Lower lobe of right lung (tissue), 2 donors: Measurements from ENCODE around the gene GFOD2. TPM values are rescaled to one million over a fixed set of nuclear protein-coding genes. Genes with fewer than 3 reads are reported as not detected.
A peak's percentile ranks its signal among the peaks of the same experiment; 100 is the strongest.

Experiments
- ATAC-seq, 2 donors: fragments of 200-7000 bp; cut with Tn5 transposase; one replicate each; pipeline ENCODE4 v1.9.1; 2020 to 2022; ENCODE audit warnings: mild to moderate bottlenecking in 2 of 2, moderate library complexity in 2 of 2
- DNase-seq: peaks from one replicate; pipeline ENCODE4 v3.0.0-alpha.2; 2020
- H3K27ac ChIP-seq: fragments of 200-600 bp; one replicate; pipeline ENCODE4 v1.8.0; 2022
- H3K27me3 ChIP-seq: fragments of 200-600 bp; one replicate; pipeline ENCODE4 v1.8.0; 2022; ENCODE audit warnings: low read depth
- H3K36me3 ChIP-seq: fragments of 200-600 bp; one replicate; pipeline ENCODE4 v1.8.0; 2022; ENCODE audit warnings: mild to moderate bottlenecking
- H3K4me1 ChIP-seq: fragments of 200-600 bp; one replicate; pipeline ENCODE4 v1.8.0; 2022
- H3K4me3 ChIP-seq: fragments of 200-600 bp; one replicate; pipeline ENCODE4 v1.8.0; 2022; ENCODE audit warnings: mild to moderate bottlenecking
- H3K9me3 ChIP-seq: fragments of 200-600 bp; one replicate; pipeline ENCODE4 v1.8.0; 2022
- intact Hi-C: fragments of 100-400 bp; cut with DNase I; formaldehyde crosslinking; loops from one replicate; pipeline ENCODE4 v1.11.0; 2022
- total RNA-seq: library from RNA; stranded (reverse); fragmentation: NEBNext Ultra II Directional; extraction: Animal tissue kit (Norgen Biotek cat#: 25700); gene quantifications from one replicate; pipeline ENCODE4 v1.2.1, GENCODE V29; 2021
- TF ChIP-seq, protein P1 (sequence below): fragments of 200-600 bp; IDR thresholded peaks from one replicate; pipeline ENCODE4 v1.8.0; 2022; ENCODE audit warnings: antibody characterized with exemption, mild to moderate bottlenecking
- donor health status: DM: no; HTN: yes; CAD: no; lungs with severe emphysema.

Gene GFOD2
- total RNA-seq, 1 donor from 2014 or later: 18.9 TPM

DNA sequence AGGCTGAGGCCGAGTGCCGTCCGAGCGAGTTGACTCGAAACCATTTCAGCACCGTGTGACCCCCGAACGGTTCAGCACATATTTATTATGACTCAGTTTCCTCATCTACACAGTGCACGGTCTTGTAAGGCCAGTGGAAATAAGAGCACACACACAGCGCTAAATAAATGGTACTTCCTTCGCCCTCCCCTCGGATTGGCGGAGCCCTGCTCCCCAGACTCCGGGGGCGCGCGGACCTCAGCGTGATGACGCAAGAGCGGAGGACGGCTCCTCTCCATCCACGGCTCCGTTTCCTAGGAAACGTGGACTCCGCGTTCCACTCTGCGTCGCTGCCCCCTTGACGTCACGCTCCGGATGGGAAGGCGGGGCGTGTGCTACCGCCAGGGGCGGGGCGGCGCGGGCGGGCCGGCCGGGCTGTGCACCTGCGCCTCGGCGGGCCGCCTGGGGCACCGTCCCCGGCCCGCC lies 58.5 kb downstream of the GFOD2 start, which contains the start of gene PARD6A:
Gene PARD6A (plus strand): TSS at position 397 of the 465 bp plus-strand sequence. CDS start 79 bp downstream, outside the sequence.
- ATAC-seq: peak; percentile 89 to 90
- intact Hi-C loops: no loop called here

DNA sequence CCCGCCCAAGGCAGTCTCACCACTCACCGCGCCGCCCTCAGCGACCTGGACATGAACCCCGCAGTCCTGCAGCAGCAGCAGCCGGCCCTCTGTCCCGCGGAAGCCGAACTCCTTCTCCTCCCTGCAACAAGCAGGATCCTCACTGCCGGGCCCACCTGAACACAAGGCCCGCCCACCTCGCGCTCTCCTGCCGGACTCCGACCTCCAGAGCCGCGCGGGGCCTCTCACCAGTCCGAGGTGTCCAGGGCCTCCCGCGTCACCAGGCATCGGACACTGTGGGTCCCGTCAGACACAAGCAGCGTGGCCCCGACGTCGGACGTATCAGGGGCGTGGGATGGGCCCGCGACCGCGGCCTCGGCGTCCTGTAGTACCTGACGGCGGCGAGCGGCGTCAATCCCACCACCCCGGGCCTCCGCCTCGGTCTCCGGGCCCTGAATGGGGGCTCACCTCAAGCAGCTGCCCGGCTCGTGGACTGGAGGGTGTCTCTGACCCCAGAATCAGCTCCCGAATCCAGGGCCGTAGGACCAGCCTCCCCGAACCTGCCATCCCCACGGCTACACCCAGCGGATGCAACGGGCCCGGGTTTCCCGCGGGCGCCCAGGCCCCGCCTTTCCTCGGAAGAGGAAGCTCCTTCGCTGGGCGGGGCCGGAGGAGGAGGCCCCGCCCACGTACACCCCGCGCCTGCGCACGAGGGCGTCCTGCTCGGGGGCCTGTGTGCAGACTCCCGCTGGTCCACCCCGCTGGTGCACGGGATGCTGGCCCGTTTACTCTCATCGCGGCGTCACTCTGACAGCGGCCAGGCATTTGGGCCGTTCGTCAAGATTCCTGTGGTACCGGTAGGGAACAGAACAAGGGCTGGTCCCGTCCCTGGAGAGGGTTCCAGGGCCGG lies 59.2 kb downstream of the GFOD2 start, which contains the start of gene ACD:
Gene ACD (minus strand): TSS at position 586 of the 889 bp plus-strand sequence. CDS start 40 bp downstream, at position 546.
- no peaks in the 10 kb centered on the region for H3K9me3 ChIP-seq
- H3K4me3 ChIP-seq: peak within 1 kb of the TSS; percentile 92
- intact Hi-C loops: no loop called here
- H3K27me3 ChIP-seq: peaks cover 2% of the 10 kb centered on the region
- H3K4me1 ChIP-seq: peaks cover 20% of the 10 kb centered on the region
- ATAC-seq (peak; percentile 95), DNase-seq (peak; percentile 93)
- TF ChIP-seq, protein P1, sequence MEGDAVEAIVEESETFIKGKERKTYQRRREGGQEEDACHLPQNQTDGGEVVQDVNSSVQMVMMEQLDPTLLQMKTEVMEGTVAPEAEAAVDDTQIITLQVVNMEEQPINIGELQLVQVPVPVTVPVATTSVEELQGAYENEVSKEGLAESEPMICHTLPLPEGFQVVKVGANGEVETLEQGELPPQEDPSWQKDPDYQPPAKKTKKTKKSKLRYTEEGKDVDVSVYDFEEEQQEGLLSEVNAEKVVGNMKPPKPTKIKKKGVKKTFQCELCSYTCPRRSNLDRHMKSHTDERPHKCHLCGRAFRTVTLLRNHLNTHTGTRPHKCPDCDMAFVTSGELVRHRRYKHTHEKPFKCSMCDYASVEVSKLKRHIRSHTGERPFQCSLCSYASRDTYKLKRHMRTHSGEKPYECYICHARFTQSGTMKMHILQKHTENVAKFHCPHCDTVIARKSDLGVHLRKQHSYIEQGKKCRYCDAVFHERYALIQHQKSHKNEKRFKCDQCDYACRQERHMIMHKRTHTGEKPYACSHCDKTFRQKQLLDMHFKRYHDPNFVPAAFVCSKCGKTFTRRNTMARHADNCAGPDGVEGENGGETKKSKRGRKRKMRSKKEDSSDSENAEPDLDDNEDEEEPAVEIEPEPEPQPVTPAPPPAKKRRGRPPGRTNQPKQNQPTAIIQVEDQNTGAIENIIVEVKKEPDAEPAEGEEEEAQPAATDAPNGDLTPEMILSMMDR: no peak
- peak within 1 kb of the TSS; percentile 94 for H3K27ac ChIP-seq
- peaks cover 34% of the 10 kb centered on the region for H3K36me3 ChIP-seq

More for the DNA sequence above, 58.5 kb downstream of the GFOD2 start, which contains the start of gene PARD6A:
- Histone ChIP-seq H3K4me3 (peak within 1 kb of the TSS; percentile 92), H3K36me3 (peaks cover 34% of the 10 kb centered on the region), H3K9me3 (no peaks in the 10 kb centered on the region), H3K4me1 (peaks cover 24% of the 10 kb centered on the region), H3K27me3 (no peaks in the 10 kb centered on the region), H3K27ac (peak within 1 kb of the TSS; percentile 94)
- TF ChIP-seq, protein P1: no peak
- peak; percentile 97 for DNase-seq

DNA sequence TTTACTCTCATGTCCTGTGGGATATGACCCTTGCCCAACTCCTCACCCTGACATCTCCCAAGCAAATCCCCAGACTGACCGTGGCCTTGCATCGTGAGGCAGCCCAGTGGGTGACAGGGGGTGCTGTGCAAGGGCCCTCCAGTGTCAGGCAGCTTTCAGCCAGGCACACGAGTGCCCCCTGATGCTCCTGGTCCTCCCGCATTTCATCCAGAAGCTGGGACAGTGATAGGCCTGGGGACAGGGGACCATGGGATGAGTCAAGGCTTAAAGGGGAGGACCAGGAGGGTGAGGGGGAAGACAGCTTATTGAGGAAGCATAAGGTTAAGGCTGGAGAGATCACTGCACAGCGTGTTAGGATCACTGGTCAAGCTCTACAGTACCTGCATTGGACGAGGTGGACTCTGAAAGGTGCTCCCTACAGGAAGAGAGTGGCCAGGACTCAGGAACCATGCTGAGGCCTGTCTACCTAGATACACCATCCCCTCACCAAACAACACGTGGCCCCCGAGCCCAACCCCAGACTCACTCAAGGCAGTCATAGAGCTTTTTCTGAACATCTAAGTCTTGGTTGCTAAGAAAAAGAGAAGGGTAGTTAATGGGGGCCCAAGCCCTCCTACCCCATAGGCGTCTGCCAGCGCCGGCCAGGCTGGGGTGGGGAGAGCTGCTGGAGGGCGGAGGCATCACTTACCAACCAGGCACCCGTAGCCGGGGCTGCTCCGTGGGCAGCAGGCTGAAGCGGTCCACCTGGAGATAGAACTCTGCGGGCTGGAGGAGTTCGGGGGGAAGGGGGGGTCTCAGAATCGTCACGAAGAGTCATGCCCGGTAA lies 60.1 kb downstream of the GFOD2 start:
- peaks cover 11% of the 10 kb centered on the region for H3K27me3 ChIP-seq
- H3K36me3 ChIP-seq: peaks cover 34% of the 10 kb centered on the region
- DNase-seq: no peak
- H3K9me3 ChIP-seq: no peaks in the 10 kb centered on the region
- ATAC-seq: no peak
- H3K4me1 ChIP-seq: peaks cover 20% of the 10 kb centered on the region
- H3K27ac ChIP-seq: peak overlapping the region; percentile 94
- H3K4me3 ChIP-seq: peak overlapping the region; percentile 92
- TF ChIP-seq, protein P1: no peak
- intact Hi-C loops: no loop called here

DNA sequence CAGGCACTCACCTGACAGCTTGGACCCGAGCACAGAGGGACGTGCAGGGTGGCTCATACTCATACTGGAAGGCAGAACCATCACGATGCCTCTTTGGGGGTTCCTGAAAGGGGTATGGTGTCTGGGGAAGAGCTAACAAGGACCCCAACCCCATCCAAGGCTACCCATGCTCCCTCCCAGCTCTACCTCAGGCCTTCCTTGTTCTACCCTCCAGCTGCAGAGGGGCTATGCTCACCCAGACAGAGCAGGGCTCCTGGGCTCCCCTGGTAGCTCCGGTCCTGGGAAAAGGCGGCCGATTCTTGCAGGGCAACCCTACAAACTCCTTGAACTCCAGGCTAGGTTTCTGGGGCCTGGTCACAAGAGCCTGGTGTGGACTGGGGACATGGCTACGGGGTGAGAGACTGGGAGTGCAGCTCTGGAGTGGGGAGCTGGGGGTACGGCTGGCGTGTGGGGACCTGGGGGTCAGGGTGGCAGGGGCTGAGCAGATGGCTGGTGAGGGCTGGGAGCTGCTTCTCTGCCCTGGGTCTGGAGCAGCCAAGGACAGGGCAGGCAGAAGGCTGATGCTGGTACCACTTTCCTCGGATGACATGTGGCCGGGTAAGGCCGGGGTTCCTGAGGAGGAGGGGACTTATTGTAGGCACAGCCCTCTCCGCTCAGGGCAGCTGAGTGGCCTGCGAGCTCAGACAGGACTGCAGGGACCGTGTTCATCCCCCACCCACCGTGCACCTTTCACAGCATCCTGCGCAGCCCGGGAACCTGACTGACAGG lies 61.2 kb downstream of the GFOD2 start:
- no peak for DNase-seq
- no peak for ATAC-seq
- H3K4me1 ChIP-seq: peaks cover 27% of the 10 kb centered on the region
- no peak overlapping the region for H3K4me3 ChIP-seq
- peaks cover 24% of the 10 kb centered on the region for H3K36me3 ChIP-seq
- no peak overlapping the region for H3K27ac ChIP-seq
- H3K27me3 ChIP-seq: peaks cover 20% of the 10 kb centered on the region
- no peaks in the 10 kb centered on the region for H3K9me3 ChIP-seq
- intact Hi-C loops: no loop called here
- TF ChIP-seq, protein P1: no peak
